NK-92 (cell line): ENCODE measurements around the gene RTL3.

Experiments
- DNase-seq: peaks from one replicate; lab custom pipeline; 2025; ENCODE audit not compliant: unreplicated experiment; lab: John Stamatoyannopoulos, UW

RTL3 gene

DNA sequence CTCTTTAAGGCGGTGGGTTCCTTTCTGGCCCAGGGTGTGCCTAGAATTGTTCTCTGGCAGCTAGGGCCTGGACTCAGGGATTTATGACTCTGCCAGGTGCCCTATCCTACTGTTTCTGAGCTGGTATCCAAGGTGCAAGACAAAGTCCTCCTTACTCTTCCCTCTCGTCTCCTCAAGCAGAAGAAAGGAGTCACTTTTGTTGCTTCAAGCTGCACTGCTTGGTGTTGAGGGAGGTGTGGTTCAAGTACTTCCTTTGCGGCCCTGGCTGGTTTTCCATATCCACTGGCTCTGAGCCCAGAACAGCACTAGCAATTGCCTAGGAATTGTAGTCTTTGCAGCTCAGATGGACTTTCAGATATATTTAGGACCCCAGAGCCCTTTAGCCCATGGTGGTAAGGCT, 39.3 kb downstream of the RTL3 start:
- DNase-seq: no peak

DNA sequence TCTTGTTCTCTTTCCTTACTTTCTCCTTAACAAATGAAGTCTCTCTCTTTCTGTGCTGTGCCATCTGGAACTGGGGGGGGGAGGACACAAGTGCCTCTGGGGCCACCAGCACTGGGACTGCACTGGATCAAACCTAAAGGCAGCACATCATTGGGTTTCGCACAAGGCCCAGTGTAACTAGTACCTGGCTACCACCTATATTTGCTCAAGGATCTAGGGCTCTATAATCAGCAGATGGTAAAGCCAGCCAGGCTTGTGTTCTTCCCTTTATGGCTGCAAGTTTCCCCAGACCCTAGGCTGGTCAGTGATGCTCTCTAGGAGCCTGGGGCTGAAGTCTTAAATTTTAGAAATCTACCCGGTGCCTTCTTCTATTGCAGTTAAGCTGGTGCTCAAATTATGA, 40.1 kb downstream of the RTL3 start:
- no peak for DNase-seq

DNA sequence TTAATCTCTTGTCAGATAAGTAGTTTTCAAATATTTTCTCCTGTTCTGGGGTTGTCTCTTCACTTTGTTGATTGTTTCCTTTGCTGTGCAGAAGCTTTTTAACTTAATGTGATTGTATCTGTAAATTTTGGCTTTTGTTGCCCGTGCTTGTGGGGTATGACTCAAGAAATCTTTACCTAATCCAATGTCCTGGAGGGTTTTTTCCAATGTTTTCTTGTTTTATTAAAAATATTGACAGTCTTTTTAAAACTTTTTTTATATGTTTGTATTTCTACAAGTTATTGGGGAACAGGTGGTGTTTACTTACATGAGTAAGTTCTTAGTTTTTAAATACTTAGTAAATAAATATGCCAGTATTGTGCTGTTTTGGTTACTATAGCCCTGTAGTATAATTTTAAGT, 44.9 kb downstream of the RTL3 start:
- no peak for DNase-seq
